ENCODE results near the gene STK17A.
"Not testable (repeated sequence)": the region's sequence is repeated elsewhere in the genome, so short reads cannot be mapped to it uniquely, and the experiment has no call there.

STK17A gene

GRCh38 chr7:43576241-43576640 is 6.7 kb upstream of the STK17A start:
- Histone ChIP-seq H3K27ac (no peak overlapping the region), H3K27me3 (replicated peaks) (no peaks in the 10 kb centered on the region), H3K4me3 (ENCODE audit: low read depth, low read length) (no peak overlapping the region), H3K36me3 (replicated peaks) (no peaks in the 10 kb centered on the region)
- no peak for DNase-seq
- in situ Hi-C loops (cut with HindIII; ENCODE audit: low pct_ligation_motif_present, low sequenced_read_pairs): no loop called here
- TF ChIP-seq CTCF (IDR thresholded peaks at IDR 0.05; ENCODE audit: low read depth, low read length, missing control alignments): no peak

GRCh38 chr7:43577485-43577951 is 5.4 kb upstream of the STK17A start:
- Histone ChIP-seq H3K27me3 (replicated peaks) (no peaks in the 10 kb centered on the region), H3K36me3 (replicated peaks) (no peaks in the 10 kb centered on the region), H3K27ac (peak overlapping the region; percentile 46), H3K4me3 (ENCODE audit: low read depth, low read length) (no peak overlapping the region)
- in situ Hi-C loops (cut with HindIII; ENCODE audit: low pct_ligation_motif_present, low sequenced_read_pairs): no loop called here
- peak; percentile 78 for DNase-seq
- TF ChIP-seq CTCF (IDR thresholded peaks at IDR 0.05; ENCODE audit: low read depth, low read length, missing control alignments): no peak

- Histone ChIP-seq H3K36me3 (replicated peaks) (no peaks in the 10 kb centered on the region), H3K4me3 (ENCODE audit: low read depth, low read length) (peak overlapping the region; percentile 90), H3K27ac (peak overlapping the region; percentile 90), H3K27me3 (replicated peaks) (no peaks in the 10 kb centered on the region)
- TF ChIP-seq CTCF (IDR thresholded peaks at IDR 0.05; ENCODE audit: low read depth, low read length, missing control alignments): peak; percentile 26
- no peak for DNase-seq
- in situ Hi-C loops (cut with HindIII; ENCODE audit: low pct_ligation_motif_present, low sequenced_read_pairs): no loop called here
These were observed 701 bp downstream of the STK17A start for GRCh38 chr7:43583424-43584194.

GRCh38 chr7:43584195-43584586 is 1.3 kb downstream of the STK17A start:
- H3K4me3 ChIP-seq (ENCODE audit: low read depth, low read length): peak overlapping the region; percentile 90
- in situ Hi-C loops (cut with HindIII; ENCODE audit: low pct_ligation_motif_present, low sequenced_read_pairs): no loop called here
- H3K27ac ChIP-seq: peak overlapping the region; percentile 90
- H3K27me3 ChIP-seq (replicated peaks): no peaks in the 10 kb centered on the region
- H3K36me3 ChIP-seq (replicated peaks): no peaks in the 10 kb centered on the region
- TF ChIP-seq CTCF (IDR thresholded peaks at IDR 0.05; ENCODE audit: low read depth, low read length, missing control alignments): no peak
- peak; percentile 49 for DNase-seq

GRCh38 chr7:43584733-43585132 is 1.8 kb downstream of the STK17A start:
- DNase-seq; H3K36me3 ChIP-seq (replicated peaks); H3K27me3 ChIP-seq (replicated peaks); in situ Hi-C loops (cut with HindIII; ENCODE audit: low pct_ligation_motif_present, low sequenced_read_pairs): not testable (repeated sequence)
- H3K4me3 ChIP-seq (ENCODE audit: low read depth, low read length): peak overlapping the region; percentile 90
- H3K27ac ChIP-seq: peak overlapping the region; percentile 90

- in situ Hi-C loops (cut with HindIII; ENCODE audit: low pct_ligation_motif_present, low sequenced_read_pairs): no loop called here
- no peak overlapping the region for H3K27ac ChIP-seq
- TF ChIP-seq CTCF (IDR thresholded peaks at IDR 0.05; ENCODE audit: low read depth, low read length, missing control alignments): no peak
- DNase-seq: no peak
- H3K27me3 ChIP-seq (replicated peaks): no peaks in the 10 kb centered on the region
- no peaks in the 10 kb centered on the region for H3K36me3 ChIP-seq (replicated peaks)
- H3K4me3 ChIP-seq (ENCODE audit: low read depth, low read length): no peak overlapping the region
These were observed 2.7 kb downstream of the STK17A start for GRCh38 chr7:43585562-43585961.
